Fibroblast of the aortic adventitia (primary cell): ENCODE measurements around the gene SH3GLB2. TPM values are rescaled to one million over a fixed set of nuclear protein-coding genes. Genes with fewer than 3 reads are reported as not detected.

Source experiments
- DNase-seq: peaks from one replicate; pipeline ENCODE4 v3.0.0-alpha.2; 2010; ENCODE audit warnings: low read depth
- H3K4me3 ChIP-seq: 2 replicates; pipeline ENCODE4 v1.5.1; 2011; ENCODE audit warnings: low read depth, mild to moderate bottlenecking, control low read depth, low read length, moderate library complexity
- CTCF ChIP-seq: IDR thresholded peaks from 2 replicates; pipeline ENCODE4 v1.5.1; 2011; ENCODE audit warnings: mild to moderate bottlenecking, low read length, control low read depth, inconsistent platforms; ENCODE audit not compliant: insufficient read depth
- total RNA-seq: library from RNA; depleted of rRNA; stranded (reverse); fragments of >200 nt; gene quantifications from 2 replicates; pipeline ENCODE4 v1.2.3, GENCODE V29; 2012; ENCODE audit warnings: low replicate concordance

The SH3GLB2 gene
- total RNA-seq, 1 donor: 41.0 TPM

GRCh38 chr9:129064499-129064908, 36.4 kb upstream of the SH3GLB2 start:
- no peak overlapping the region for H3K4me3 ChIP-seq
- no peak for DNase-seq
- no peak for TF ChIP-seq CTCF

DNA sequence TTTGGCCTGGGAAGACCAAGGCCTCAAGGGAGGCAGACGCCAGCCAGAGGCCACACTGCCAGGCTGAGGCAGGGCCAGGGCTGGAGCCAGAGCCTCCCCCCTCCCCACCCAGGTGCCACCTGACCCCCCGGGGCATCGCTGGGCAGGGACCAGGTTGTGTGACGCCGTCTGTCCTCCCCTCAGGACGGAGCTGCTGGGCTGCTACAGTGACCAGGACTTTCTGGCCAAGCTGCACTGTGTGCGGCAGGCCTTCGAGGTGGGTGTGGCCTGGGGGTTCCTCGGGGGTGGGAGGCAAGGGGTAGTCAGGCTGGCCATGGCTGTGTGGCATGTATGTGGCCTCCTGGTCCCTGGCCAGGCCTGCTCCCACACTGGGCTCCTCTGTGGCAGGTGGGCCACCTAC, 34.9 kb upstream of the SH3GLB2 start:
- no peak for TF ChIP-seq CTCF
- no peak overlapping the region for H3K4me3 ChIP-seq
- no peak for DNase-seq

- no peak for DNase-seq
- H3K4me3 ChIP-seq: no peak overlapping the region
- no peak for TF ChIP-seq CTCF
Measured at GRCh38 chr9:129060991-129061390, 32.9 kb upstream of the SH3GLB2 start.

DNA sequence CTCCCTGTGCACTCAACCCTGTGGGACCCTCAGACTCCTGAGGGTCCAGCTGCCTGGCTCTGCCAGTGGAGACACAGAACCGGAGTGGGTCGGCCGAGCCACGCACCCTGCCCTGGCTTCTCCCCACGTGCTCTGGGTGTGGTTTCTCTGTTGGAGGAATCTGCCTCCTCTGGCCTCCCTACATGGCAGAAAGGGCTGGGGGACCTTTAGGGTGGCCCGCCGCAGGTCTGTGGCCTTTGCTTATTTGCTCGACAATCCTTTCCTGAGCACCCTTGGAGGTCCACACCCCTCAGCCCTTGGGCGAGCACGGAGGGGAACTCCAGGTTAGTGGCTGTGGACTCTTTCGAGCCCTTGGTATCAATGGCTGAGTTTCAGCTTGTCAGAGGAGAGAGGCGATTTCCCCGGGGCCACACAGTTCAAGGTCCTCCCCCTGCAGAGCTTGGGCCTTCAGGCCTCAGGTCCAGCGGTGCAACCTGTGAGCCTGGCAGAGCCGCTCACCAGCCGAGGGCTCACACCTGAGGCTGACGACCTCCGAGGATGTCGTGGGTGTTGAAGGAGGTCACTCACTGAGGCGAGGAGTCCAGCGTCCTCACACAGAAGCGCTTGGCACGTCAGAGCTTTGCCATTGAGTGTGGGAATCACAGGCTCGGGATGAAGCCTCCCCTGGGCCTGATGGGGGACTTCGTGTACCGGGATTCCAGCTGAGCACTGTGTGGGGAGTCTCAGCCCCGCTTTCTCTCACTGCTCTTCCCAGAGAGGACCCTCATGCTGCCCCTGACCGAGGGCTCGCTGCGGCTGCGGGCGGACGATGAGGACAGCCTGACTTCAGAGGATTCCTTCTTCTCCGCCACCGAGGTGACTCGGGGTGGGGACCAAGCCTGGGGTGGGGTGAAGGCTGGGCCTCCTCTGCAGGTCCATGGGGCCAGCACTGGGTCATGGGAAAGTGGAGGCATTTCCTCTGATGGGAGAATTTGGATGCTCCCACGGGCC, 32.0 kb upstream of the SH3GLB2 start:
- H3K4me3 ChIP-seq: no peak overlapping the region
- no peak for DNase-seq
- no peak for TF ChIP-seq CTCF

- H3K4me3 ChIP-seq: no peak overlapping the region
- no peak for DNase-seq
- no peak for TF ChIP-seq CTCF
Measured at GRCh38 chr9:129058965-129059795, 31.0 kb upstream of the SH3GLB2 start.

- H3K4me3 ChIP-seq: no peak overlapping the region
- DNase-seq: no peak
- TF ChIP-seq CTCF: no peak
Measured at GRCh38 chr9:129054163-129054851, 26.2 kb upstream of the SH3GLB2 start.
